ENCODE measurements around the gene SELL. TPM values are rescaled to one million over a fixed set of nuclear protein-coding genes. Genes with fewer than 3 reads are reported as not detected.

SELL gene
- total RNA-seq = 0.26 TPM in 1 of 2 replicates, not detected in the other

DNA sequence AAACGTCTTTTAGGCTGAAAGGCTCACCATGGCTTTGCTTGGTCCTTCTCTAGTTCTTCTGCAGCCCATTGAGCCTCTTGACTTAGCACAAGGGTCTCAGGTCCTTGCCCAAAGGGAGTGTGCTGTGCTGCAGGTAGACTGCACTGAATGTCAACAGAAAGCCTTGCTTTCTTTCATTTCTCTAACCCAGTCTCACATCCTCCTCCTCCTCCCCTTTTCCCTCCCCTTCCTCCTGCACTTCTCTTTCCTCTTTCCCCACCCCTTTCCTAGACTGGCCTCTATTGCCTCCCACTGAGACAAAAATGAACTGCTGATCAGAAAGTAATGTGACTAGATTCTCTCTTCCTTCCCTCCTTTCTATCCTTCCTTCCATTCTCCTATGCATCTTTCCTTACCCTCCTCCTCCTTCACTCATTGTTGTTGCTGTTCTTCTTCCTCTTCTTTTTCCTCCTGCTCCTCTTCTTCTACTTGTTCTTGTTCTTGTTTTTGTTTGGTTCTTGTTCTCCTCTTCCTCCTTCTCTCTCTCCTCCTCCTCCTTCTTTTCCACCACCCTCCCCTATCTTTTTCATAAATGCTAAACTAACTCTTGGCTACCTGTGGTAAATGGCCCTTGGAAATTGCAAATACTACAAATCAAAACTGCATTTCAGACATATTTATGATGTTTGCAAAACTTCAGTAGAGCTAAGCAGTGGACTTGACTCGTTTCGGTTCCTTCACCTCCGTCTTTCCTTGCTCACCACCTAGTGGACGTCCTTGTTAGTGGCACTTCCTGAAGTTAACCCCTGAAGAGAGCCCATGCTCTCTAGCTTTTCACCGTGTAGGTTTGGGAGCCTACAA lies at the start of gene SELL:
Gene SELL, minus strand, starts transcription at position 152 of the 840 bp plus-strand sequence. Its CDS starts 122 bp downstream, at position 30.

DNA sequence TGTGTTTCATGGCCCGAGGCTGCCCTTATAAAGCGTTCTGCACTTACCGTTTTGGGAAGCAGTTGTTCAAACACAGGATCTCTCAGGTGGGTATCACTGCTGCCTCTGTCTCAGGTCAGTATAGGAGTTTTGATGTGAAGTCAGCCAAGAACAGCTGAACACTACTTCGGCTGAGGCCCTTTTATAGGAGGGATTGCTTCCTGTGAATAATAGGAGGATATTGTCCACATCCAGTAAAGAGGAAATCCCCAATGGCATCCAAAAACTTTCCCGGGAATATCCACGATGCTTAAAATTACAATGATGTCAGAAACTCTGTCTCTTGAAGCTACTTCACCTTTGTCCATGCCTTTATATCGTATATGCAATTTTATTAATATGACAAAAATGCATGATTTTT lies 22.5 kb upstream of the SELL start, which contains the start of gene SELE:
Gene SELE, minus strand, starts transcription at position 156 of the 400 bp plus-strand sequence. CDS start 467 bp downstream, outside the sequence.

Other genes starting within 250 kb of the SELL start
- 9.3 and 18.7 TPM in 2 replicates for gene SLC19A2, start 225.7 kb downstream of the SELL start, total RNA-seq
- gene F5, start 125.1 kb downstream of the SELL start, total RNA-seq = under 0.01 TPM in 1 of 2 replicates, not detected in the other
- not detected in 2 replicates for gene SELP, start 81.5 kb downstream of the SELL start, total RNA-seq
- gene SELE, start 22.5 kb upstream of the SELL start, total RNA-seq = not detected in 2 replicates
- gene METTL18, start 83.3 kb upstream of the SELL start, total RNA-seq = 5.4 and 8.3 TPM in 2 replicates
- gene SCYL3, start 182.3 kb upstream of the SELL start, total RNA-seq = 4.9 and 12.2 TPM in 2 replicates

Measured in epithelial cell of alveolus of lung (primary cell).